Omental fat pad (tissue), 4 donors: Measurements from ENCODE around the gene RYR1. TPM values are rescaled to one million over a fixed set of nuclear protein-coding genes. Genes with fewer than 3 reads are reported as not detected.
A peak's percentile ranks its signal among the peaks of the same experiment; 100 is the strongest.
"Not testable (repeated sequence)": the region's sequence is repeated elsewhere in the genome, so short reads cannot be mapped to it uniquely, and the experiment has no call there.

Source experiments
- ATAC-seq: fragments of 150-250 bp; one replicate; pipeline ENCODE4 v1.9.1; 2016; ENCODE audit warnings: mild to moderate bottlenecking, moderate library complexity; ENCODE audit not compliant: low FRiP score
- DNase-seq: peaks from one replicate; pipeline ENCODE4 v3.0.0-alpha.2; 2019; ENCODE audit warnings: low spot score
- total RNA-seq, 4 donors: library from RNA; depleted of rRNA; stranded (reverse); fragments of >200 nt; gene quantifications; one replicate each; pipeline ENCODE4 v1.1.0, GENCODE V29; 2016
- TF ChIP-seq, protein P1 (sequence below), 3 donors: fragments of 450-650 bp; IDR thresholded peaks; one replicate each; pipeline ENCODE4 v1.5.1; 2016 to 2017; ENCODE audit warnings: antibody characterized with exemption in 3 of 3, mild to moderate bottlenecking in 3 of 3, moderate library complexity in 2 of 3

RYR1 gene
- total RNA-seq, 4 donors from 2014 or later, result 1.9 to 3.6 (median 3.3) TPM

- DNase-seq (no peak), ATAC-seq (peak; percentile 23)
- TF ChIP-seq, protein P1, sequence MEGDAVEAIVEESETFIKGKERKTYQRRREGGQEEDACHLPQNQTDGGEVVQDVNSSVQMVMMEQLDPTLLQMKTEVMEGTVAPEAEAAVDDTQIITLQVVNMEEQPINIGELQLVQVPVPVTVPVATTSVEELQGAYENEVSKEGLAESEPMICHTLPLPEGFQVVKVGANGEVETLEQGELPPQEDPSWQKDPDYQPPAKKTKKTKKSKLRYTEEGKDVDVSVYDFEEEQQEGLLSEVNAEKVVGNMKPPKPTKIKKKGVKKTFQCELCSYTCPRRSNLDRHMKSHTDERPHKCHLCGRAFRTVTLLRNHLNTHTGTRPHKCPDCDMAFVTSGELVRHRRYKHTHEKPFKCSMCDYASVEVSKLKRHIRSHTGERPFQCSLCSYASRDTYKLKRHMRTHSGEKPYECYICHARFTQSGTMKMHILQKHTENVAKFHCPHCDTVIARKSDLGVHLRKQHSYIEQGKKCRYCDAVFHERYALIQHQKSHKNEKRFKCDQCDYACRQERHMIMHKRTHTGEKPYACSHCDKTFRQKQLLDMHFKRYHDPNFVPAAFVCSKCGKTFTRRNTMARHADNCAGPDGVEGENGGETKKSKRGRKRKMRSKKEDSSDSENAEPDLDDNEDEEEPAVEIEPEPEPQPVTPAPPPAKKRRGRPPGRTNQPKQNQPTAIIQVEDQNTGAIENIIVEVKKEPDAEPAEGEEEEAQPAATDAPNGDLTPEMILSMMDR (IDR thresholded peaks at IDR 0.05), result no peak
Observed at GRCh38 chr19:38596057-38596981, 162.8 kb downstream of the RYR1 start.

DNA sequence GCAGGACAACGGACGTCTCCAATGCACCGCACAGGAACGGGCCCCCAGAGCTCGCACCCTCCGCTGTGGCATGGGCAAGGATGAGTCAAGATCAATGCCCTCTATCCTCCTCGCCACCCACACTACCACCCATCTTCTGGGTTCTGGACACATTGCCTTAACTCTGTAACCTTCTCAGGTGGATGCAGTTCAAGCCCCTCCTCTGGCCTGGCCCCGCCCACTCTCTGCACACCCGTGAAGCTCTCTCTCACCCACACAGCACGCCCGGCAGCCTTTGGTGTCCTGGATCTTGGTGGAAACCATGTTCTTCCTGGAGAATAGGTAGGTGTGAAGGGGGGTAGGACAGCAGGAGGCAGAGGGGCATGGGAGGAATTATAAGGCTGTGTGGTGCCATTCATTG, 163.6 kb downstream of the RYR1 start:
- no peak for ATAC-seq
- DNase-seq, result no peak
- TF ChIP-seq, protein P1 (IDR thresholded peaks at IDR 0.05), result no peak

DNA sequence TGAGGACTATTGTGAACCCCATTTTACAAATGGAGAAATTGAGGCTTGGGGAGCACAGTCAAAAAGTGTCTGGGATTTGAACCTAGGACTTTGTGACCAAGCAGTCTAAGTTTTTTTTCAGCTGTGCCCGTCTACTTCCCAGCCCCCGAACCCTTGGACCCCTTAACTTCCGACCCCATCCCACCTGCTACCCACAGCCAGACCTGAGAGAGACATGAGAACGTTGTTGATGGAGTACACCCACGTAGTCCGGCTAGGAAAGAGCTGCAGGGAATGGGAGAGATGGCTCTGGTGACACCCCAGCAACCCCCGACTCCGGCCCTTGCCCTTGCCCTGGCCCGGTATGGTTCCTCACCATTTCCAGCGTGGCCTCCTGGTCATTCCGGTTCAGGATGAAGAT, 166.2 kb downstream of the RYR1 start:
- DNase-seq (no peak), ATAC-seq (no peak)
- TF ChIP-seq, protein P1 (IDR thresholded peaks at IDR 0.05), result no peak

DNA sequence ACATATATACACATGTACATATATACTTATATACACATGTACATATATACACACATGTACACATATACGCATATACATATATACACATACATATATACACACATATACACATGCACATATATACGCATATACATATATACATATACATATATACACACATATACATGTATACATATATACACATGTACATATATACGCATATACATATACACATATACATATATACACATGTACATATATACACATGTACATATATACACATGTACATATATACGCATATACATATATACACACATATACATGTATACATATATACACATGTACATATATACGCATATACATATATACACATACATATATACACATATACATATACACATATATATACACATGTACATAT, 169.4 kb downstream of the RYR1 start:
- not testable (repeated sequence) for ATAC-seq, DNase-seq

DNA sequence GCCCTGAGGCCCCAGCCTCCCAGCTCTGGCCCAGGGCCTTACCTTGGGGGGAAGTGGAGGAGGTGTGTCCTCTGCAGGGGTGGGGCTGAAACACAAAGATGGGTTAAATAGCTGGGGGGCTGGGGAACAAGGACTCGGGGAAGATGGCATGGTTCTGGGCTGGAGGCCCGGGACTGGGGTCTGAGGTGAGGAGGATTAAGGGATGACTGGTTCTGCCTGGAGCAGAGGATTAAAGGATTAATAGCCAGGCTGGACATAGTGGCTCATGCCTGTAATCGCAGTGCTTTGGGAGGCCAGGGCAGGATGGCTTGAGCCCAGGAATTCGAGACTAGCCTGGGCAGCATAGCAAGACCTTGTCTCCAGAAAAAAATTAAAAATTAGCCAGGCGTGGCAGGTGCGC, 172.6 kb downstream of the RYR1 start:
- TF ChIP-seq, protein P1 (IDR thresholded peaks at IDR 0.05), result no peak
- DNase-seq (no peak), ATAC-seq (no peak)

DNA sequence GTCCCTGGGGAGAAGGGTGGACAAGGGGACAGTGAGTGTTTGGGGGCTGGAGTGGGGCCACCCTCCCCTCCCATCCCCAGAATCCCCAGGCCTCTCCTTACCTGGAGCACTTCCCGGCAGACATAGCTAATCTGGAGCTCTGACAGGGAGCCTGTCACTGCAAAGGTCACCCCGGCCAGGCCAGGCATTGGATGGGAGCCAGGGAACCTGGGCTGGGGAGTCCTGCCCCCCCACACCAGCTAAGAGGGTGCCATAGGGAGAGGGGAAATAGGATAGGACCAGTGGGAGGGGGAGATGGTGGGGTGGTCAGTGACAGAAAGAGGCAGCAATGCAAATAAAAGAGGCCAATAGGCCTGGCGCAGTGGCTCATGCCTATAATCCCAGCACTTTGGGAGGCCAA, 180.8 kb downstream of the RYR1 start:
- TF ChIP-seq, protein P1 (IDR thresholded peaks at IDR 0.05), result no peak
- no peak for DNase-seq
- no peak for ATAC-seq

DNA sequence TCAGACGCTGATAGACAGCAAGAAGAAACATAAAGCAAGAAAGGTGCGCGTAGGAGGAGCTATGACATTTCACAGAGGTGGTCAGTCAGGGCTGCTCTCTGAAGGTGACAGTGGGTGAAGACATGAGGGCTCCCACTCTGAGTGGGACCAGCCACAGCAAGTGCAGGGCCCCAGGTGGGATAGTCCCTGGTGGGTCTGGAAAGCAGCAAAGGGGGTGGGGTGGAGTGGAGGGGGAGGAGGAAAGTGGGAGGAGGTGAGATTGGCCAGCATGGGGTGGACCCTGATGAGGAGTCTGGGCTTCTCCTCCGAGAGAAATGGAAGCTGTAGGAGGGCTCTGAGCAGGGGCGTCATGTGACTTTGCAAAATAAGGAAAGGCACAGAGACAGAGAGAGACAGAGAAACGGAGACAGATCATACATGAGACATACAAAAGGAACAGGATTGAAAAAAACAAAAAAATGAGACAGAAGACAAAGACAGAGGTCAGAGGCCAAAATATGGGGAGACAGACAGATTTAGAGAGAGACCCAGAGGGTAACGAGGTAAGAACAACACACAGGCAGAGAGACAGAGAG, 181.6 kb downstream of the RYR1 start:
- TF ChIP-seq, protein P1 (IDR thresholded peaks at IDR 0.05), result no peak
- ATAC-seq (no peak), DNase-seq (no peak)
